Measurements from ENCODE around the gene LRCH2.

DNA sequence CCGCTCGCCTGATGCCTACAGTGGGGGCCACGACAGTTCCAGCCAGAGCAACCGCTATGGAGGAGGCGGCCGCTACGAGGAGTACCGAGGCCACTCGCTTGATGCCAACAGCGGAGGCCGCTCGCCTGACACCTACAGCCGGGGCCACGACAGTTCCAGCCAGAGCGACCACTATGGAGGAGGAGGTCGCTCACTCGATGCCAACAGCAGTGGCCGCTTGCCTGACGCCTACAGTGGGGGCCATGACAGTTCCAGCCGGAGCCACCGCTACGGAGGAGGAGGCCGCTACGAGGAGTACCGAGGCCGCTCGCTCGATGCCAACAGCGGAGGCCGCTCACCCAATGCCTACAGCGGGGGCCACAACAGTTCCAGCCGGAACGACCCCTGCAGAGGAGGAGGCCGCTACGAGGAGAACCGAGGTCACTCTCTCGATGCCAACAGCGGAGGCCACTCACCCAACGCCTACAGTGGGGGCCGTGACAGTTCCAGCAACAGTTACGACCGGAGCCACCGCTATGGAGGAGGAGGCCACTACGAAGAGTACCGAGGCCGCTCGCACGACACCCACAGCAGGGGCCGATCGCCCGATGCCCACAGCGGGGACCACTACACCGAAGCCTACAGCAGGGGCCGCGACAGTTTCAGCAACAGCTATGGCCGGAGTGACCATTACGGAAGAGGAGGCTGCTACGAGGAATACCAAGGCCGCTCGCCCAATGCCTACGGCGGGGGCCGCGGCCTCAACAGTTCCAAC, 42.2 kb downstream of the LRCH2 start:
- no peak for TF ChIP-seq SRF (CRISPR knock-in tag; IDR thresholded peaks at IDR 0.05)
- TF ChIP-seq ZNF785 (CRISPR knock-in tag; IDR thresholded peaks at IDR 0.05), result no peak
- TF ChIP-seq, protein P1, sequence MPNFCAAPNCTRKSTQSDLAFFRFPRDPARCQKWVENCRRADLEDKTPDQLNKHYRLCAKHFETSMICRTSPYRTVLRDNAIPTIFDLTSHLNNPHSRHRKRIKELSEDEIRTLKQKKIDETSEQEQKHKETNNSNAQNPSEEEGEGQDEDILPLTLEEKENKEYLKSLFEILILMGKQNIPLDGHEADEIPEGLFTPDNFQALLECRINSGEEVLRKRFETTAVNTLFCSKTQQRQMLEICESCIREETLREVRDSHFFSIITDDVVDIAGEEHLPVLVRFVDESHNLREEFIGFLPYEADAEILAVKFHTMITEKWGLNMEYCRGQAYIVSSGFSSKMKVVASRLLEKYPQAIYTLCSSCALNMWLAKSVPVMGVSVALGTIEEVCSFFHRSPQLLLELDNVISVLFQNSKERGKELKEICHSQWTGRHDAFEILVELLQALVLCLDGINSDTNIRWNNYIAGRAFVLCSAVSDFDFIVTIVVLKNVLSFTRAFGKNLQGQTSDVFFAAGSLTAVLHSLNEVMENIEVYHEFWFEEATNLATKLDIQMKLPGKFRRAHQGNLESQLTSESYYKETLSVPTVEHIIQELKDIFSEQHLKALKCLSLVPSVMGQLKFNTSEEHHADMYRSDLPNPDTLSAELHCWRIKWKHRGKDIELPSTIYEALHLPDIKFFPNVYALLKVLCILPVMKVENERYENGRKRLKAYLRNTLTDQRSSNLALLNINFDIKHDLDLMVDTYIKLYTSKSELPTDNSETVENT (CRISPR knock-in tag; IDR thresholded peaks at IDR 0.05), result no peak
- no peak for TF ChIP-seq NFYB (IDR thresholded peaks at IDR 0.05; ENCODE audit: extremely low read depth, insufficient read length)
- TF ChIP-seq MBD2 (IDR thresholded peaks at IDR 0.05; ENCODE audit: borderline replicate concordance, low read depth), result no peak
- no peak for TF ChIP-seq ZFP36 (IDR thresholded peaks at IDR 0.05; ENCODE audit: low read depth, low read length, partially characterized antibody)

Data from K562 (cell line).